HepG2 (cell line): ENCODE data around the gene MUC4. TPM values are rescaled to one million over a fixed set of nuclear protein-coding genes. Genes with fewer than 3 reads are reported as not detected.

ENCODE experiments used
- ATAC-seq: fragments of 200-7000 bp; cut with Tn5 transposase; 3 replicates; pipeline ENCODE4 v1.9.1; 2020; ENCODE audit warnings: mild to moderate bottlenecking, moderate library complexity
- BruUV-seq: library from RNA; stranded (reverse); fragments of 400-500 nt; replicated peaks from 2 replicates; lab custom pipeline; 2021; lab: Mats Ljungman, UMichigan
- CTCF ChIA-PET: fragments of 300-600 bp; formaldehyde crosslinking; extraction: SDS; loops from one replicate; lab custom pipeline; 2021; ENCODE audit warnings: low total read pairs, inconsistent platforms, low intra/inter-chr PET ratio; lab: Yijun Ruan, JAX
- POLR2A ChIA-PET: fragments of 350-600 bp; sonication (Branson Sonifier 250); formaldehyde crosslinking; loops from one replicate; lab custom pipeline; 2020; ENCODE audit warnings: antibody characterized with exemption, inconsistent platforms; lab: Yijun Ruan, JAX
- DNase-seq: peaks from one replicate; pipeline ENCODE4 v3.0.0-alpha.2; 2015; ENCODE audit warnings: low spot score
- FAIRE-seq: peaks from 3 replicates; lab custom pipeline; 2011; peaks lifted over from hg19 to GRCh38; lab: Jason Lieb, UNC
- H2AFZ ChIP-seq: one replicate; pipeline ENCODE4 v1.6.1; 2011; ENCODE audit warnings: low read length, inconsistent platforms
- H3K27ac ChIP-seq: fragments of 300-600 bp; 3 replicates; pipeline ENCODE4 v1.8.0; 2011; ENCODE audit warnings: mixed run types, mild to moderate bottlenecking, mixed read lengths, low read length, inconsistent platforms; ENCODE audit not compliant: insufficient read depth; ENCODE audit errors: extremely low read length
- H3K27me3 ChIP-seq, 2 experiments: fragments of 200-600 bp in 1 of 2; 2 replicates in 1 of 2; 3 replicates in 1 of 2; pipeline versions ENCODE4 v1.6.0 to v1.8.0; 2011; ENCODE audit warnings: low read length in 2 of 2, mild to moderate bottlenecking in 2 of 2, moderate library complexity in 2 of 2, inconsistent platforms in 1 of 2; ENCODE audit not compliant: insufficient read depth in 2 of 2, control insufficient read depth in 1 of 2
- H3K36me3 ChIP-seq, 2 experiments: fragments of 200-600 bp in 1 of 2; replicated peaks in 1 of 2; 2 replicates in 1 of 2; 3 replicates in 1 of 2; pipeline versions ENCODE4 v1.5.1 to v1.8.0; 2011; ENCODE audit warnings: low read length in 2 of 2, inconsistent platforms in 1 of 2; ENCODE audit not compliant: insufficient read depth in 2 of 2, control insufficient read depth in 1 of 2
- H3K4me1 ChIP-seq: 2 replicates; pipeline ENCODE4 v1.5.1; 2012; ENCODE audit warnings: low read length, inconsistent platforms; ENCODE audit not compliant: insufficient read depth
- H3K4me2 ChIP-seq: 2 replicates; pipeline ENCODE4 v1.6.0; 2011; ENCODE audit warnings: low read depth, low read length, inconsistent platforms
- H3K4me3 ChIP-seq, 3 experiments: fragments of 200-600 bp in 1 of 3; sonication (generic), shearing (Covaris generic) in 1 of 3; replicated peaks in 1 of 3; 2 replicates each; pipeline ENCODE4 v1.5.1; 2011 to 2016; ENCODE audit warnings: low read length in 3 of 3, inconsistent platforms in 2 of 3, low read depth in 2 of 3, mild to moderate bottlenecking in 2 of 3, control low read depth in 1 of 3, mixed read lengths in 1 of 3; ENCODE audit not compliant: insufficient read depth in 1 of 3
- H3K79me2 ChIP-seq: one replicate; pipeline ENCODE4 v1.6.1; 2011; ENCODE audit warnings: low read length, inconsistent platforms; ENCODE audit not compliant: insufficient read depth
- H3K9ac ChIP-seq: 2 replicates; pipeline ENCODE4 v1.6.0; 2011; ENCODE audit warnings: mild to moderate bottlenecking, low read depth, low read length, inconsistent platforms; ENCODE audit not compliant: insufficient read depth
- H3K9me3 ChIP-seq: 2 replicates; pipeline ENCODE4 v1.5.1; 2012; ENCODE audit warnings: mild to moderate bottlenecking, low read length
- H4K20me1 ChIP-seq: 2 replicates; pipeline ENCODE4 v1.6.0; 2011; ENCODE audit warnings: inconsistent platforms, mild to moderate bottlenecking, low read length, moderate library complexity; ENCODE audit not compliant: insufficient read depth
- ARNTL ChIP-seq: sonication (generic); formaldehyde crosslinking; IDR thresholded peaks from 2 replicates; pipeline ENCODE4 v1.4.0; 2020; ENCODE audit warnings: mild to moderate bottlenecking, missing genetic modification reagents
- BRCA1 ChIP-seq: sonication (generic); formaldehyde crosslinking; IDR thresholded peaks from 2 replicates; pipeline ENCODE4 v1.4.0; 2020; ENCODE audit warnings: missing genetic modification reagents
- FOXA3 ChIP-seq: IDR thresholded peaks from 2 replicates; pipeline ENCODE4 v1.6.1; 2016; ENCODE audit warnings: missing genetic modification reagents, missing compliant biosample characterization
- HMGXB4 ChIP-seq, 2 experiments: sonication (generic) in 1 of 2; formaldehyde crosslinking in 1 of 2; IDR thresholded peaks; 2 replicates each; pipeline versions ENCODE4 v1.4.0 to v1.6.1; 2018 to 2020; ENCODE audit warnings: missing genetic modification reagents in 2 of 2, borderline replicate concordance in 1 of 2, low read depth in 1 of 2, mild to moderate bottlenecking in 1 of 2, missing biosample characterization in 1 of 2
- ISL2 ChIP-seq: sonication (generic); formaldehyde crosslinking; IDR thresholded peaks from 2 replicates; pipeline ENCODE4 v1.5.0; 2020; ENCODE audit warnings: missing genetic modification reagents
- KAT8 ChIP-seq: IDR thresholded peaks from 2 replicates; pipeline ENCODE4 v1.6.1; 2016; ENCODE audit warnings: missing genetic modification reagents, missing compliant biosample characterization
- NFE2L2 ChIP-seq: fragments of 150-350 bp; IDR thresholded peaks from 2 replicates; pipeline ENCODE4 v1.6.1; 2014; ENCODE audit warnings: low read length
- SKIL ChIP-seq: sonication (generic); formaldehyde crosslinking; IDR thresholded peaks from 2 replicates; pipeline ENCODE4 v1.8.0; 2022; ENCODE audit warnings: missing genetic modification reagents, mild to moderate bottlenecking, moderate library complexity, borderline replicate concordance
- SMAD1 ChIP-seq: sonication (generic); formaldehyde crosslinking; IDR thresholded peaks from 2 replicates; pipeline ENCODE4 v1.4.0; 2020; ENCODE audit warnings: missing genetic modification reagents, low read depth, mild to moderate bottlenecking, borderline replicate concordance
- STAT5B ChIP-seq: sonication (generic); formaldehyde crosslinking; IDR thresholded peaks from 2 replicates; pipeline ENCODE4 v1.4.0; 2020; ENCODE audit warnings: missing genetic modification reagents
- ZBTB20 ChIP-seq: sonication (generic); formaldehyde crosslinking; IDR thresholded peaks from 2 replicates; pipeline ENCODE4 v1.8.1; 2023; ENCODE audit warnings: missing genetic modification reagents, low read depth, mild to moderate bottlenecking, borderline replicate concordance
- ZNF337 ChIP-seq: sonication (generic); formaldehyde crosslinking; IDR thresholded peaks from 2 replicates; pipeline ENCODE4 v1.5.1; 2020; ENCODE audit warnings: missing genetic modification reagents, low read depth, mild to moderate bottlenecking, borderline replicate concordance
- ZNF616 ChIP-seq: sonication (generic); formaldehyde crosslinking; IDR thresholded peaks from 2 replicates; pipeline ENCODE4 v1.5.0; 2020; ENCODE audit warnings: low read depth, mild to moderate bottlenecking, missing genetic modification reagents
- ZNF773 ChIP-seq: sonication (generic); formaldehyde crosslinking; IDR thresholded peaks from 2 replicates; pipeline ENCODE4 v1.4.0; 2020; ENCODE audit warnings: missing genetic modification reagents, borderline replicate concordance
- WGBS: methylation state at CpG from one replicate; pipeline ENCODE4 v1.1.6; 2017; ENCODE audit warnings: low lambda C conversion rate; 5-methylcytosine and 5-hydroxymethylcytosine counted together
- in situ Hi-C: cut with HindIII; loops from 2 replicates; pipeline ENCODE4 v1.10.0; 2017; ENCODE audit warnings: low pct_unique_long_range_greater_than_20kb; ENCODE audit not compliant: extremely low pct_ligation_motif_present
- intact Hi-C: fragments of 100-400 bp; cut with micrococcal nuclease; formaldehyde crosslinking; loops from one replicate; pipeline ENCODE4 v1.10.0; 2022; ENCODE audit not compliant: unreplicated experiment
- polyA plus RNA-seq, 8 experiments: library from polyadenylated mRNA; depleted of rRNA in 3 of 8; stranded (reverse) in 7 of 8; unstranded in 1 of 8; fragments of >200 nt; fragmentation: Illumina TruSeq in 4 of 8; extraction: Trizol in 4 of 8; gene quantifications; 2 replicates each; pipeline versions ENCODE4 v1.2.1 to v1.2.3, GENCODE V29; 2011 to 2016; ENCODE audit warnings: low read depth in 4 of 8, missing spikeins in 1 of 8, mixed read lengths in 1 of 8; ENCODE audit not compliant: insufficient read depth in 1 of 8
- total RNA-seq, 5 experiments: library from RNA; depleted of rRNA; stranded (reverse); fragments of >200 nt; fragmentation: Illumina TruSeq; extraction: Trizol; gene quantifications; 2 replicates each; pipeline ENCODE4 v1.2.3, GENCODE V29; 2016; ENCODE audit warnings: low read depth in 1 of 5

The MUC4 gene
- total and polyA plus RNA-seq, 2 of the 13 experiments (the other 11 are each of a cell fraction or from before 2014, with no cell fraction given), result not detected

DNA sequence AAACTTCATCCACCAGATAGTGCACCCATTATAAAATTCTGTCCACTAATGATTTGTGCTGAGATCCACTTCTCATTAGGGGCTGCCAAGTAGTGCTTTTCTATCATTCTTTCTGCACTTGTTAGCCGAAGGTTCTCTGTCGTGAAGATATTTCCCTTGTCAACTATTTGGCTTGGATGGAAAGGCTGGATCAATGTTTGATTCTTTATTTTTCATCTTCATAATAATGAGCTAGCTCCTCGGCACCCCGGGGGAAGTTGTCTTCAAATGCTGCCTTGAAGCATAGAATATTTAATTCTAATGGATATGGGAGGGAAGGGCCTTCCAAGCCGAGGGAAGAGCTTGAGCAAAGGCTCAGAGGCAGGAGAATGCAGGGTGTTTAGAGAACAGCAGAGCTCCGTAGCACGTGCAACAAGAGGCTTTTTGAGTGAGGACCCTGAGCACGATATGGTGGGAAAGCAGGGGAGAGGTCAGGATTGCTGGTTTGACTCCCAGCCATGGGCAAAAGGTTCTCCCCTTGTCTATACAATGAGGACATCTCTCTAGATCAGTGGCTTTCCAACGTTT lies 107.2 kb downstream of the MUC4 start:
- WGBS, result 78% methylated on average over 9 of the region's 9 CpGs
- Histone ChIP-seq H3K4me1 (no peaks in the 10 kb centered on the region), H3K79me2 (no peaks in the 10 kb centered on the region), H3K27me3 (no peaks in the 10 kb centered on the region), H4K20me1 (no peaks in the 10 kb centered on the region), H3K9me3 (no peaks in the 10 kb centered on the region), H3K4me2 (no peak overlapping the region), H3K36me3 (no peaks in the 10 kb centered on the region), H3K27ac (no peak overlapping the region), H3K4me3 (no peak overlapping the region), H2AFZ (no peak overlapping the region), H3K9ac (no peak overlapping the region)
- ChIA-PET POLR2A (no interaction called here), CTCF (interaction anchor here (1.2 kb wide), 1 partner anchor 146 kb away, joined by 3 read pairs; no protein-coding TSS in a partner anchor)
- FAIRE-seq (no peak), DNase-seq (no peak), ATAC-seq (peak; percentile 20)
- in situ Hi-C loops, result no loop called here
- no TSS peak for BruUV-seq
- no peak for TF ChIP-seq FOXA3 (CRISPR knock-in tag)
- TF ChIP-seq STAT5B (CRISPR knock-in tag), result no peak
- TF ChIP-seq HMGXB4 (CRISPR knock-in tag; IDR thresholded peaks at IDR 0.05; ENCODE audit: borderline replicate concordance in 1 of 2, low read depth in 1 of 2), result no peak
- TF ChIP-seq ZNF616 (CRISPR knock-in tag), result no peak
- no peak for TF ChIP-seq ZBTB20 (CRISPR knock-in tag)
- no peak for TF ChIP-seq BRCA1 (CRISPR knock-in tag)
- TF ChIP-seq ARNTL, result no peak
- TF ChIP-seq KAT8 (CRISPR knock-in tag), result no peak
- TF ChIP-seq NFE2L2, result no peak
- TF ChIP-seq SMAD1 (CRISPR knock-in tag), result no peak
- TF ChIP-seq SKIL (CRISPR knock-in tag), result no peak
- TF ChIP-seq ISL2 (CRISPR knock-in tag), result no peak
- no peak for TF ChIP-seq ZNF773 (CRISPR knock-in tag)
- TF ChIP-seq ZNF337 (CRISPR knock-in tag), result no peak
- intact Hi-C loops, result no loop called here
